Measurements from ENCODE around the gene SPN. TPM values are rescaled to one million over a fixed set of nuclear protein-coding genes. Genes with fewer than 3 reads are reported as not detected.
A peak's percentile ranks its signal among the peaks of the same experiment; 100 is the strongest.

Gene SPN
- total and polyA plus RNA-seq, 2 experiments from 2014 or later: 0.03 to 0.05 TPM

DNA sequence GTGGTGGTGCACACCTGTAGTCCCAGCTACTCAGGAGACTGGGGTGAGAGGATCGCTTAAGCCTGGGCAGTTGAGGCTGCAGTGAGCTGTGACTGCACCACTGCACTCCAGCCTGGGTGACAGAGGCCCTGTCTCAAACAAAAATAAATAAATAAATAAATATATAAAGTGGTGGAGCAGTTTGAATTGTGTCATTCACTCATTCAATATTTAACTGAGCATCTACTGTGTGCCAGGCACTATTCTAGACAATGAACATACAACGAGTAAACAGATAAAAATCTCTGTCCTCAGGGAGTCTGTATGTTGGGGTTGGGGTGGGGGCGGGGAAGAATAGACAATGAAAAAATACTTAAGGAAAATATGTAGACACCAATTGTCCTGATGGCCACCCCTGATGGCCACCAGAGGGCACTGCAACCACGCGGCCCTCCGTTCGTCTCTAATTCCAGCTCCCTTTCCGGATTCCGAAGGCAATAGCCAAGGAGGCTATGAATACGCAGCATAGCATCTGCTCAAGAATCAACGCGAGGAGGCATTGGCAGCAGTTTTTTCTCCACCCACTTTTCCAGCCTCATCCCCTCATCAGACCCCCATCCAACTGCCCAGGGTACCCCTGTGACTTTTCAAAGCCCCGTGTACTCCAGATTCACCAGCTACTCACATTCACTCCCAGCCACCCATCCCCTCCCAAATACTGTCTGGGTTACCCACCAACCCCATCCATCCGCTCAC lies 37.4 kb downstream of the SPN start:
- DNase-seq (ENCODE audit: low spot score): peak; percentile 91
- Histone ChIP-seq H3K9me2 (replicated peaks; ENCODE audit: insufficient read depth) (no peaks in the 10 kb centered on the region), H3K9me3 (ENCODE audit: low read depth) (no peaks in the 10 kb centered on the region), H3K79me2 (peaks cover 2% of the 10 kb centered on the region), H3K4me2 (peak overlapping the region; percentile 61), H3K4me1 (ENCODE audit: insufficient read depth) (no peaks in the 10 kb centered on the region), H2AFZ (no peak overlapping the region), H3K27me3 (no peaks in the 10 kb centered on the region), H3K4me3 (no peak overlapping the region), H3K36me3 (replicated peaks; ENCODE audit: insufficient read depth, low read depth) (no peaks in the 10 kb centered on the region), H4K20me1 (ENCODE audit: insufficient read depth, poor library complexity, severe bottlenecking) (peaks cover 4% of the 10 kb centered on the region), H3K27ac (no peak overlapping the region)
- WGBS (ENCODE audit: low lambda C conversion rate, missing lambda C conversion rate): 13% methylated on average over 13 of the region's 14 CpGs
- TF ChIP-seq, protein P1, sequence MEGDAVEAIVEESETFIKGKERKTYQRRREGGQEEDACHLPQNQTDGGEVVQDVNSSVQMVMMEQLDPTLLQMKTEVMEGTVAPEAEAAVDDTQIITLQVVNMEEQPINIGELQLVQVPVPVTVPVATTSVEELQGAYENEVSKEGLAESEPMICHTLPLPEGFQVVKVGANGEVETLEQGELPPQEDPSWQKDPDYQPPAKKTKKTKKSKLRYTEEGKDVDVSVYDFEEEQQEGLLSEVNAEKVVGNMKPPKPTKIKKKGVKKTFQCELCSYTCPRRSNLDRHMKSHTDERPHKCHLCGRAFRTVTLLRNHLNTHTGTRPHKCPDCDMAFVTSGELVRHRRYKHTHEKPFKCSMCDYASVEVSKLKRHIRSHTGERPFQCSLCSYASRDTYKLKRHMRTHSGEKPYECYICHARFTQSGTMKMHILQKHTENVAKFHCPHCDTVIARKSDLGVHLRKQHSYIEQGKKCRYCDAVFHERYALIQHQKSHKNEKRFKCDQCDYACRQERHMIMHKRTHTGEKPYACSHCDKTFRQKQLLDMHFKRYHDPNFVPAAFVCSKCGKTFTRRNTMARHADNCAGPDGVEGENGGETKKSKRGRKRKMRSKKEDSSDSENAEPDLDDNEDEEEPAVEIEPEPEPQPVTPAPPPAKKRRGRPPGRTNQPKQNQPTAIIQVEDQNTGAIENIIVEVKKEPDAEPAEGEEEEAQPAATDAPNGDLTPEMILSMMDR (IDR thresholded peaks at IDR 0.05; ENCODE audit: poor library complexity): peak; percentile 86
- TF ChIP-seq EZH2 (IDR thresholded peaks at IDR 0.05; ENCODE audit: borderline replicate concordance) (no peak), EZH2phosphoT487 (IDR thresholded peaks at IDR 0.05; ENCODE audit: low read depth, severe bottlenecking, unreplicated experiment) (no peak)

DNA sequence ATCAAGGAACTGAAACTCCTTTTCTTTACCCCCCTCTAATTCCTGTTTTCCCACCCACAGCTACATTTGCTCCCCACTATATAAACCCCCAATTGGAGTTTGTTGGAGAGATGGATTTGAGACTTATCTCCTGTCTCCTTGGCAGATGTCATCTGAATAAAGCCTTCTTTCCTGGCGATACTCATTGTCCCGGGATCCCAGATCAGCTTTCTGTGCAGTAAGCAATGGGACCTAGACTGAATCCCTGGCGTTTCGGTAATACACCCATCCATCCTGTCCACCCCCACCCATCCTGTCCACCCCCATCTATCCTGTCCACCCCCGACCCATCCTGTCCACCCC lies 38.1 kb downstream of the SPN start:
- no peaks in the 10 kb centered on the region for H3K36me3 ChIP-seq (replicated peaks; ENCODE audit: insufficient read depth, low read depth)
- H3K4me3 ChIP-seq: no peak overlapping the region
- H3K4me1 ChIP-seq (ENCODE audit: insufficient read depth): no peaks in the 10 kb centered on the region
- H3K27me3 ChIP-seq: no peaks in the 10 kb centered on the region
- H3K9me2 ChIP-seq (replicated peaks; ENCODE audit: insufficient read depth): no peaks in the 10 kb centered on the region
- peaks cover under 1% of the 10 kb centered on the region for H4K20me1 ChIP-seq (ENCODE audit: insufficient read depth, poor library complexity, severe bottlenecking)
- no peak overlapping the region for H3K27ac ChIP-seq
- H2AFZ ChIP-seq: no peak overlapping the region
- no peaks in the 10 kb centered on the region for H3K79me2 ChIP-seq
- no peak overlapping the region for H3K4me2 ChIP-seq
- TF ChIP-seq, protein P1 (IDR thresholded peaks at IDR 0.05; ENCODE audit: poor library complexity): no peak
- no peak for TF ChIP-seq EZH2 (IDR thresholded peaks at IDR 0.05; ENCODE audit: borderline replicate concordance)
- TF ChIP-seq EZH2phosphoT487 (IDR thresholded peaks at IDR 0.05; ENCODE audit: low read depth, severe bottlenecking, unreplicated experiment): no peak
- no peaks in the 10 kb centered on the region for H3K9me3 ChIP-seq (ENCODE audit: low read depth)
- no peak for DNase-seq (ENCODE audit: low spot score)
- WGBS (ENCODE audit: low lambda C conversion rate, missing lambda C conversion rate): 91% methylated on average over 4 of the region's 5 CpGs

DNA sequence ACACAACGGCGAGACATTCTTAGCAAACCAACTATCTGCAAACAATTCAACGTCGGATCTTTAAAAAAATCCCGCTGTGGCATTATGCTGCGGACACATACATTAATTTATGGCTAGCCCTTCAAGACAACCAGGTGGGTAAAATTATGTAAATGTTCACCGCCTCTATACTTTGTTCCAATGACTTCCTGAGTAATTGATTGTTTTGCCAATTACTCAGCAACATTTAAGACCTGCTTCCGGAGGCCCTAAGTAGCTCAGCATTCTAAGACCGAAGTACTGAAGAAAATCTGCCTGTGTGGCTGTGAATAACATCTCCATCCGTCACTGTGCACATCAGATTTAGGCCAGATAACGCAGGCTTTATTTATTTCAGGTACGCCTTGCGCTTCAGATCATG lies 39.2 kb downstream of the SPN start:
- no peaks in the 10 kb centered on the region for H3K9me3 ChIP-seq (ENCODE audit: low read depth)
- no peak for DNase-seq (ENCODE audit: low spot score)
- no peaks in the 10 kb centered on the region for H3K79me2 ChIP-seq
- no peak overlapping the region for H3K4me2 ChIP-seq
- H3K4me1 ChIP-seq (ENCODE audit: insufficient read depth): no peaks in the 10 kb centered on the region
- no peaks in the 10 kb centered on the region for H3K36me3 ChIP-seq (replicated peaks; ENCODE audit: insufficient read depth, low read depth)
- no peaks in the 10 kb centered on the region for H3K9me2 ChIP-seq (replicated peaks; ENCODE audit: insufficient read depth)
- no peak for TF ChIP-seq EZH2phosphoT487 (IDR thresholded peaks at IDR 0.05; ENCODE audit: low read depth, severe bottlenecking, unreplicated experiment)
- no peak for TF ChIP-seq EZH2 (IDR thresholded peaks at IDR 0.05; ENCODE audit: borderline replicate concordance)
- TF ChIP-seq, protein P1 (IDR thresholded peaks at IDR 0.05; ENCODE audit: poor library complexity): no peak
- H2AFZ ChIP-seq: no peak overlapping the region
- H3K27ac ChIP-seq: no peak overlapping the region
- no peaks in the 10 kb centered on the region for H3K27me3 ChIP-seq
- no peaks in the 10 kb centered on the region for H4K20me1 ChIP-seq (ENCODE audit: insufficient read depth, poor library complexity, severe bottlenecking)
- no peak overlapping the region for H3K4me3 ChIP-seq
- WGBS (ENCODE audit: low lambda C conversion rate, missing lambda C conversion rate): 76% methylated on average over 13 of the region's 13 CpGs

Measured in hepatocyte (in vitro differentiated cells).